Left cardiac atrium (tissue), 2 donors: ENCODE measurements around the gene NABP1. TPM values are rescaled to one million over a fixed set of nuclear protein-coding genes. Genes with fewer than 3 reads are reported as not detected.

Experiments
- total RNA-seq, 2 donors: library from RNA; stranded (reverse); fragmentation: NEBNext Ultra II Directional; extraction: Animal tissue kit (Norgen Biotek cat#: 25700); gene quantifications; one replicate each; pipeline ENCODE4 v1.2.1, GENCODE V29; 2021
- donor health status: DM: no; HTN: yes; CAD: no; lungs with severe emphysema.
- donor health status: DM: yes; HTN: yes; CAD: no.

NABP1 gene
- total RNA-seq, 2 donors from 2014 or later, result 16.2 to 19.8 TPM

Other genes with a start within 250 kb of the NABP1 start
- 100 to 1,000 TPM; 106 to 145 TPM for gene CAVIN2, start 169.0 kb downstream of the NABP1 start, total RNA-seq